Measurements from ENCODE around the gene DOCK2.

DNA sequence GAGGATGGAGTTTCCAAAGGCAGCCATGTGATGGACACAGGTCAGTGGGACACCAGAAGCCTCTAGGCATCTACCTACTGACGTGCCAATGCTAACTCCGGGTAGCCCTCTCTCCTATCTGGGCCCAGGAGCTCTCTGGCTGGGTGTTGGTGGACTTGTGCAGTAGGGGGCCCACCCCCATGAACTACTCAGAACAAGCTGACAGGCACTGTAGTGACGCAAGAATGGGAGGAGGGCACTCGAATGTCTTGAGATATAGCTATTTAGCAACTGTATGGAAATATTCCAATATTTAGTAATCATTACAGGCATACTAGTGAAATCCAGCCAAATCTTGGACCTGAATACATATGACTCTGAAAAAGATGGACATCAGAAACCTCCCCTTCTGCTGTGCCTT is 5.7 kb upstream of the DOCK2 start:
- TF ChIP-seq, protein P1, sequence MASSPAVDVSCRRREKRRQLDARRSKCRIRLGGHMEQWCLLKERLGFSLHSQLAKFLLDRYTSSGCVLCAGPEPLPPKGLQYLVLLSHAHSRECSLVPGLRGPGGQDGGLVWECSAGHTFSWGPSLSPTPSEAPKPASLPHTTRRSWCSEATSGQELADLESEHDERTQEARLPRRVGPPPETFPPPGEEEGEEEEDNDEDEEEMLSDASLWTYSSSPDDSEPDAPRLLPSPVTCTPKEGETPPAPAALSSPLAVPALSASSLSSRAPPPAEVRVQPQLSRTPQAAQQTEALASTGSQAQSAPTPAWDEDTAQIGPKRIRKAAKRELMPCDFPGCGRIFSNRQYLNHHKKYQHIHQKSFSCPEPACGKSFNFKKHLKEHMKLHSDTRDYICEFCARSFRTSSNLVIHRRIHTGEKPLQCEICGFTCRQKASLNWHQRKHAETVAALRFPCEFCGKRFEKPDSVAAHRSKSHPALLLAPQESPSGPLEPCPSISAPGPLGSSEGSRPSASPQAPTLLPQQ (tag by site-specific recombination; IDR thresholded peaks at IDR 0.05): no peak
- TF ChIP-seq KLF1 (tag by site-specific recombination; IDR thresholded peaks at IDR 0.05): no peak
- TF ChIP-seq, protein P2, sequence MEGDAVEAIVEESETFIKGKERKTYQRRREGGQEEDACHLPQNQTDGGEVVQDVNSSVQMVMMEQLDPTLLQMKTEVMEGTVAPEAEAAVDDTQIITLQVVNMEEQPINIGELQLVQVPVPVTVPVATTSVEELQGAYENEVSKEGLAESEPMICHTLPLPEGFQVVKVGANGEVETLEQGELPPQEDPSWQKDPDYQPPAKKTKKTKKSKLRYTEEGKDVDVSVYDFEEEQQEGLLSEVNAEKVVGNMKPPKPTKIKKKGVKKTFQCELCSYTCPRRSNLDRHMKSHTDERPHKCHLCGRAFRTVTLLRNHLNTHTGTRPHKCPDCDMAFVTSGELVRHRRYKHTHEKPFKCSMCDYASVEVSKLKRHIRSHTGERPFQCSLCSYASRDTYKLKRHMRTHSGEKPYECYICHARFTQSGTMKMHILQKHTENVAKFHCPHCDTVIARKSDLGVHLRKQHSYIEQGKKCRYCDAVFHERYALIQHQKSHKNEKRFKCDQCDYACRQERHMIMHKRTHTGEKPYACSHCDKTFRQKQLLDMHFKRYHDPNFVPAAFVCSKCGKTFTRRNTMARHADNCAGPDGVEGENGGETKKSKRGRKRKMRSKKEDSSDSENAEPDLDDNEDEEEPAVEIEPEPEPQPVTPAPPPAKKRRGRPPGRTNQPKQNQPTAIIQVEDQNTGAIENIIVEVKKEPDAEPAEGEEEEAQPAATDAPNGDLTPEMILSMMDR (tag by site-specific recombination; IDR thresholded peaks at IDR 0.05): no peak
- TF ChIP-seq, protein P3, sequence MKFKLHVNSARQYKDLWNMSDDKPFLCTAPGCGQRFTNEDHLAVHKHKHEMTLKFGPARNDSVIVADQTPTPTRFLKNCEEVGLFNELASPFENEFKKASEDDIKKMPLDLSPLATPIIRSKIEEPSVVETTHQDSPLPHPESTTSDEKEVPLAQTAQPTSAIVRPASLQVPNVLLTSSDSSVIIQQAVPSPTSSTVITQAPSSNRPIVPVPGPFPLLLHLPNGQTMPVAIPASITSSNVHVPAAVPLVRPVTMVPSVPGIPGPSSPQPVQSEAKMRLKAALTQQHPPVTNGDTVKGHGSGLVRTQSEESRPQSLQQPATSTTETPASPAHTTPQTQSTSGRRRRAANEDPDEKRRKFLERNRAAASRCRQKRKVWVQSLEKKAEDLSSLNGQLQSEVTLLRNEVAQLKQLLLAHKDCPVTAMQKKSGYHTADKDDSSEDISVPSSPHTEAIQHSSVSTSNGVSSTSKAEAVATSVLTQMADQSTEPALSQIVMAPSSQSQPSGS (tag by site-specific recombination; IDR thresholded peaks at IDR 0.05; ENCODE audit: low read depth): no peak
- TF ChIP-seq ZNF174 (tag by site-specific recombination; IDR thresholded peaks at IDR 0.05): no peak

Measured in HEK293 (cell line).